H1 (cell line): ENCODE measurements around the gene GABRR2.

Source experiments
- ATF3 ChIP-seq: IDR thresholded peaks from 2 replicates; pipeline ENCODE4 v1.6.1; 2011; ENCODE audit warnings: low read depth, mild to moderate bottlenecking, low read length; ENCODE audit not compliant: insufficient read depth
- CBX5 ChIP-seq: fragments of 300-800, 300-1000 bp; sonication (generic); IDR thresholded peaks from 2 replicates; pipeline ENCODE4 v1.7.1; 2016; ENCODE audit warnings: antibody characterized with exemption, low read length, low read depth
- CTCF ChIP-seq, 3 experiments: IDR thresholded peaks; 1 replicate in 2 of 3; 2 replicates in 1 of 3; pipeline versions ENCODE4 v1.5.1 to v1.6.1; 2011; ENCODE audit warnings: low read length in 3 of 3, mild to moderate bottlenecking in 3 of 3, inconsistent platforms in 2 of 3, low read depth in 1 of 3, moderate library complexity in 1 of 3; ENCODE audit not compliant: insufficient read depth in 1 of 3; ENCODE audit errors: control extremely low read depth in 1 of 3
- EP300 ChIP-seq, 2 experiments: IDR thresholded peaks; 1 replicate in 1 of 2; 2 replicates in 1 of 2; pipeline ENCODE4 v1.6.1; 2011 to 2012; ENCODE audit warnings: low read depth in 2 of 2, low read length in 2 of 2, mild to moderate bottlenecking in 2 of 2, borderline replicate concordance in 1 of 2, inconsistent platforms in 1 of 2, moderate library complexity in 1 of 2
- EZH2 ChIP-seq: fragments of 200-600 bp; sonication (generic); IDR thresholded peaks from 2 replicates; pipeline ENCODE4 v1.7.1; 2012; ENCODE audit warnings: low read depth, mild to moderate bottlenecking, moderate library complexity, low read length, inconsistent platforms; ENCODE audit not compliant: severe bottlenecking
- JUN ChIP-seq: IDR thresholded peaks from 2 replicates; pipeline ENCODE4 v1.6.1; 2011; ENCODE audit warnings: low read depth, mild to moderate bottlenecking, improper control_type of control experiment, low read length
- KDM1A ChIP-seq: fragments of 200-600, 300-600 bp; sonication (generic); IDR thresholded peaks from 2 replicates; pipeline ENCODE4 v1.7.1; 2016; ENCODE audit warnings: mild to moderate bottlenecking, low read length, borderline replicate concordance
- KDM5A ChIP-seq: fragments of 200-600 bp; IDR thresholded peaks from 2 replicates; pipeline ENCODE4 v1.7.1; 2012; ENCODE audit warnings: mild to moderate bottlenecking, low read length, inconsistent platforms, mixed read lengths
- MAX ChIP-seq: IDR thresholded peaks from 2 replicates; pipeline ENCODE4 v1.6.1; 2012; ENCODE audit warnings: inconsistent platforms
- SP1 ChIP-seq: IDR thresholded peaks from 2 replicates; pipeline ENCODE4 v1.6.1; 2011; ENCODE audit warnings: low read depth, low read length
- SP2 ChIP-seq: IDR thresholded peaks from 2 replicates; pipeline ENCODE4 v1.6.1; 2012; ENCODE audit warnings: mild to moderate bottlenecking, low read length, inconsistent platforms
- TEAD4 ChIP-seq: IDR thresholded peaks from 2 replicates; pipeline ENCODE4 v1.6.1; 2012; ENCODE audit warnings: low read depth, low read length, inconsistent platforms, mixed read lengths

- TF ChIP-seq CTCF (IDR thresholded peaks at IDR 0.05; ENCODE audit: control extremely low read depth in 1 of 3, insufficient read depth in 1 of 3, low read depth in 1 of 3, low read length in 3 of 3) (peak; percentile 56 to 80 (median 76)), TEAD4 (no peak), CBX5 (no peak), KDM1A (no peak), KDM5A (no peak), MAX (peak; percentile 33; the same call in 1 of the 2 replicates), SP1 (no peak), EP300 (IDR thresholded peaks at IDR 0.05; ENCODE audit: borderline replicate concordance in 1 of 2, low read depth in 2 of 2, low read length in 2 of 2) (no peak), SP2 (no peak), EZH2 (no peak), JUN (no peak), ATF3 (no peak)
These were observed 15.6 kb downstream of the GABRR2 start for GRCh38 chr6:89299466-89299850.
